Kidney epithelial cell (primary cell): ENCODE results near the gene RNASE7. TPM values are rescaled to one million over a fixed set of nuclear protein-coding genes. Genes with fewer than 3 reads are reported as not detected.

Source experiments
- DNase-seq: peaks from one replicate; pipeline ENCODE4 v3.0.0-alpha.2; 2010; ENCODE audit warnings: low read depth
- H3K27me3 ChIP-seq: 2 replicates; pipeline ENCODE4 v1.6.0; 2011; ENCODE audit warnings: low read length; ENCODE audit not compliant: control insufficient read depth, insufficient read depth
- H3K36me3 ChIP-seq: 2 replicates; pipeline ENCODE4 v1.5.1; 2011; ENCODE audit warnings: low read length; ENCODE audit not compliant: control insufficient read depth, insufficient read depth
- H3K4me3 ChIP-seq: 2 replicates; pipeline ENCODE4 v1.5.1; 2011; ENCODE audit warnings: low read depth, mild to moderate bottlenecking, control low read depth, low read length
- total RNA-seq: library from RNA; depleted of rRNA; stranded (reverse); fragments of >200 nt; gene quantifications from 2 replicates; pipeline ENCODE4 v1.2.3, GENCODE V29; 2015
- TF ChIP-seq, protein P1 (sequence below): IDR thresholded peaks from 2 replicates; pipeline ENCODE4 v1.5.1; 2011; ENCODE audit warnings: mild to moderate bottlenecking, moderate library complexity, low read length, control low read depth, inconsistent platforms; ENCODE audit not compliant: insufficient read depth, poor library complexity, severe bottlenecking

The RNASE7 gene
- total RNA-seq, 1 donor from 2014 or later = not detected

DNA sequence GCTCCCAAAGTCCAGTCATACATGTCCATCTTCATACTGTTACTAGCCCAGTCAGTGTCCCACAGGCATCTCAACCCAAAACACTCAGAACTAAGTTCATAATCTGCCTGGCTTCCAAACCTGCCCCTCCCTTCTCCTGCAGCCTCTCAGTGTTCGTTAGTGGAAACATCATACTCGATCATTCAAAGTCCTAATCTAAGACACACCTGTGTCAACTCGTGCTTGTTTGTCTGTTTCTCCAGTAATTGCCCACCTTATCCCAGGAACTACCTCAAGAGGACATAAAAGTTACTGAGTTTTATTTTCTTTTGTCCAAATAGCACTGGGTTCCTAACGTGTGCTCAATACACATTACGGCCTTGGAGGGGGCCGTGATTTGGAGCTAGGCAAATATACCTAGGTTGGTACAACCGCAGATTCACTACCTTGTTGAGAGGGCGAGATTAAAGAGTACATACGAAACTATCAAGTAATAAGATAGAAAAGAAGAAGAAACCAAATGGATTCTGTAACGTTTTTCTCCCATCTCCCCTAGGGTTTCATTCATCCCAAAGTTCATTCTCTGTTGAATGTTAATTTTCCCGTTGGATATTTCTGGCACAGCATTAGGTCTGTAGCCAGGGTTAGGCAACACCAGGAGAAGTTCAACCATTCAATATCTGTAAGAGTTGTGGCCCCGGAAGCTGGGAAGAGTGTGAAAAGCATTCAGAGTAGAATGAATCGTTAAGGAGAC is 18.6 kb downstream of the RNASE7 start:
- no peaks in the 10 kb centered on the region for H3K27me3 ChIP-seq
- no peaks in the 10 kb centered on the region for H3K36me3 ChIP-seq
- TF ChIP-seq, protein P1, sequence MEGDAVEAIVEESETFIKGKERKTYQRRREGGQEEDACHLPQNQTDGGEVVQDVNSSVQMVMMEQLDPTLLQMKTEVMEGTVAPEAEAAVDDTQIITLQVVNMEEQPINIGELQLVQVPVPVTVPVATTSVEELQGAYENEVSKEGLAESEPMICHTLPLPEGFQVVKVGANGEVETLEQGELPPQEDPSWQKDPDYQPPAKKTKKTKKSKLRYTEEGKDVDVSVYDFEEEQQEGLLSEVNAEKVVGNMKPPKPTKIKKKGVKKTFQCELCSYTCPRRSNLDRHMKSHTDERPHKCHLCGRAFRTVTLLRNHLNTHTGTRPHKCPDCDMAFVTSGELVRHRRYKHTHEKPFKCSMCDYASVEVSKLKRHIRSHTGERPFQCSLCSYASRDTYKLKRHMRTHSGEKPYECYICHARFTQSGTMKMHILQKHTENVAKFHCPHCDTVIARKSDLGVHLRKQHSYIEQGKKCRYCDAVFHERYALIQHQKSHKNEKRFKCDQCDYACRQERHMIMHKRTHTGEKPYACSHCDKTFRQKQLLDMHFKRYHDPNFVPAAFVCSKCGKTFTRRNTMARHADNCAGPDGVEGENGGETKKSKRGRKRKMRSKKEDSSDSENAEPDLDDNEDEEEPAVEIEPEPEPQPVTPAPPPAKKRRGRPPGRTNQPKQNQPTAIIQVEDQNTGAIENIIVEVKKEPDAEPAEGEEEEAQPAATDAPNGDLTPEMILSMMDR = no peak
- no peak overlapping the region for H3K4me3 ChIP-seq
- DNase-seq = no peak

DNA sequence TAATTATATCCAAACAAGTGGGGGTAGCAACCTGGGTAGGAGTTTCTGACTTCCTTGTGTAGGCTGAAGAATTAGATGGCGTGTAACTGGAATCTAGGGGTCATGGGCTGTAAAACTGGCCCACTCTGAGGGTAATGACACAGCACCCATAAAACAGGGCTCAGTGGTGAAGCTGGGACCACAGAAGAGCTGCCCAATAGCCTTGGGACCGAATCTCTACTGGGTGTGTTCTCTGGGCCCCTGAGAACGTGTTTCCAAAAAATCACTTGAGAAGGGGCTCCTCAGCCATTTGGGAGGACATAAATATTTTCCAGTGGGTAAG is 19.1 kb downstream of the RNASE7 start:
- Histone ChIP-seq H3K4me3 (no peak overlapping the region), H3K36me3 (no peaks in the 10 kb centered on the region), H3K27me3 (no peaks in the 10 kb centered on the region)
- DNase-seq = no peak
- TF ChIP-seq, protein P1 = no peak

DNA sequence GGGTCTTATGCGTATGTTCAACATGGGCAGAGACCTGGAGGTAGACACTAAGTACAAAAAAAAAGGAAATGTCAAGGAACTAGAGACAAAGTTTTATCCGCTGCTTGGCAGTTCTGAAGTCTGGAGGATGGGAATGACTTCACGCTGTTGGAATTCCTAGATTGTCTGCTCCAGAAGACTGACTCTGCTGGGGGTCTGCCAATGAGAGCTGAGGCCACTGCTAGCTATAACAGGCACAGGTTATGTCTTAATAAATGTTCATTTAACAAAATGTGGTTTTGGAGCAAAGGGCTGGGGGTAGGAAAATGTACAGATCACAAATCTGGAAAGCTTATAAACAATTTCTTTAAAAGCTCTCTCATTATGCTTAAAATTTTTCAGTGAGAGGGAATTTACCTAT is 21.3 kb downstream of the RNASE7 start:
- H3K27me3 ChIP-seq = no peaks in the 10 kb centered on the region

DNA sequence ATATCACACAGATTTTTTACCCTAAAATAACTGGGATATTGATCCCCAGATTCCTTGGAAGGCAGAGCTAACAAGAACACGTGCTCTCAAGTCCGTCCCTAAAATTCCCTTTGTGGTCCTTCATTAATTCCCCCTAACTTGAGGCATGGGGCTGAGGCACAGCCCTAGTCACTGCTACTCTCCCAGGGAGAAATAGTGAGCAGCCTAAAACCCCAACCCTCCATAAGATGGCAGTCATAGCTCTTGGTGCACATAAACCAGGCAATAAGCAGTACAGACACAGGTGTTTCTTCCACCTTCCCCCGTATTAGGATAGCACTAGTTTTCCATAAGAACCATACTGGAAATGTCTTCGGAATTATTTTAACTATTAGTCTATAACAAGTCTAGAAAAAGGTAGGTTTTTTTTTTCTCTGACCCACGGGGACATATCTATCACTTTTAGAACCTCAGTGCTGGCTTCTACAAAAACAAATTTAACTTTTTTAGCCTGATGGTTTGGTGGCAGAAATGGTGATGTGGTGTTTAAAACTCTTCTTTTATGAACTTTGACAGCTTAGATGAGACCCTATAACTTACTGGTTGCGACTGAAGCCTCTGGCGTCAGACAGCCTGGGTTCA is 24.8 kb downstream of the RNASE7 start:
- Histone ChIP-seq H3K4me3 (no peak overlapping the region), H3K27me3 (no peaks in the 10 kb centered on the region), H3K36me3 (no peaks in the 10 kb centered on the region)
- no peak for DNase-seq
- TF ChIP-seq, protein P1 = peak; percentile 18

More for the DNA sequence above, 21.3 kb downstream of the RNASE7 start:
- TF ChIP-seq, protein P1 = no peak
- peak; percentile 75 for DNase-seq
- no peaks in the 10 kb centered on the region for H3K36me3 ChIP-seq
- no peak overlapping the region for H3K4me3 ChIP-seq

DNA sequence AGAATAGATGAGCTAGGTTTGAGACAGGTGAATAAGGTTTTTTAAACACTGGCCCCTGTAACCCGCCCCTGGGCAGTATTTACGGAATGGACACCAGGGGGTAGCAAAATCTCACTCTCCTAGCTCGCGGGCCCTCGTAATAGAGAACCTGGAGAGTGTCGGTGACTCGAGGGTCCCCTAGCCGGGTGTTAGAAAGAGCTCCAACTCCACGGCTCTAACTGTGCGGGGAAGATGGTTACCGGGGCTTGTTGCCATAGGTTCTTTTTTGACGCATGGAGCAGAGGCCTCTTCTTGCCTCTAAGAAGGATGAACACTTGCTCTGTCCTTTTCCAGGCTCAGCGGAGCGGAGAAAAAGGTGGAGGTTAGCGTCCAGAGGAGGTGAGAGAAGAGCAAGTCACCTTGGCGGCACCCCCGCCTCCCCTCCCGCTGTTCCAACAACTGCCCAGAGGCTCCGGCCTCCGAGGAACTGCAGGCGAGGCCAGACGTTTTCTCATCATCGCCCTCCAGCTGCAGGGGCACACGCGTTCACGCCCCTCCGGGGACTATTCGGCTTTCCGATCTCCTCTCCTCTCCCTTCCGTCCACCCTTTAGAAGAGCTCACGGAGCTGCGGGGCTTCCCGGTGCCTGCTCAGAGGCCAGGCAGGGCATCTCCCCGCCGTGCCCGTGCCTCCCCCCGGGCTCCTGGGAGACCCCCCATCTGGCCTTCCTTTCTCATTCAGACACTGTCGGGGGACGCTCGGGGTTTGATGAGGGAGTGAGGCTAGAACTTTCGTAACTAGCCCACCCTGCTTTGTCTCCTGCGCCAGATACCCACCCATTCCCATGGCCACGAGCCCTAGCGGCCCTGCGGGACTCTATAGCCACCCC is 26.6 kb downstream of the RNASE7 start:
- H3K36me3 ChIP-seq = no peaks in the 10 kb centered on the region
- H3K27me3 ChIP-seq = no peaks in the 10 kb centered on the region
- peak overlapping the region; percentile 81 for H3K4me3 ChIP-seq
- no peak for DNase-seq
- TF ChIP-seq, protein P1 = peak; percentile 73
